ENCODE data around the gene PLEK. TPM values are rescaled to one million over a fixed set of nuclear protein-coding genes. Genes with fewer than 3 reads are reported as not detected.

Gene PLEK
- total RNA-seq, 4 donors from 2014 or later, result 0.68 to 4.7 (median 2.2) TPM

GRCh38 chr2:68384485-68385107, 19.5 kb downstream of the PLEK start:
- H3K4me3 ChIP-seq, result no peak overlapping the region
- in situ Hi-C loops (cut with MboI; ENCODE audit: low sequenced_read_pairs in 4 of 4), result no loop called here
- no peaks in the 10 kb centered on the region for H3K36me3 ChIP-seq
- no peaks in the 10 kb centered on the region for H3K4me1 ChIP-seq
- intact Hi-C loops (cut with DNase I; ENCODE audit: low total_unique reads), result no loop called here
- H3K27me3 ChIP-seq, result no peaks in the 10 kb centered on the region
- H3K9me3 ChIP-seq, result no peaks in the 10 kb centered on the region
- ATAC-seq (no peak), DNase-seq (no peak)
- H3K27ac ChIP-seq, result no peak overlapping the region
- TF ChIP-seq CTCF (IDR thresholded peaks at IDR 0.05 in 4 of 5, conservative IDR thresholded peaks at IDR 0.05 in 1 of 5), result no peak
- no peak for TF ChIP-seq POLR2A (IDR thresholded peaks at IDR 0.05)

- no peak overlapping the region for H3K27ac ChIP-seq
- DNase-seq (no peak), ATAC-seq (no peak)
- intact Hi-C loops (cut with DNase I; ENCODE audit: low total_unique reads) (no loop called here), in situ Hi-C loops (cut with MboI; ENCODE audit: low sequenced_read_pairs in 4 of 4) (no loop called here)
- H3K4me1 ChIP-seq, result no peaks in the 10 kb centered on the region
- H3K27me3 ChIP-seq, result no peaks in the 10 kb centered on the region
- H3K9me3 ChIP-seq, result no peaks in the 10 kb centered on the region
- no peak overlapping the region for H3K4me3 ChIP-seq
- H3K36me3 ChIP-seq, result no peaks in the 10 kb centered on the region
- TF ChIP-seq CTCF (IDR thresholded peaks at IDR 0.05 in 4 of 5, conservative IDR thresholded peaks at IDR 0.05 in 1 of 5), result no peak
- no peak for TF ChIP-seq POLR2A (IDR thresholded peaks at IDR 0.05)
These were observed 20.3 kb downstream of the PLEK start for GRCh38 chr2:68385220-68385906.

GRCh38 chr2:68385907-68386287, 20.8 kb downstream of the PLEK start:
- no peak overlapping the region for H3K27ac ChIP-seq
- H3K9me3 ChIP-seq, result no peaks in the 10 kb centered on the region
- in situ Hi-C loops (cut with MboI; ENCODE audit: low sequenced_read_pairs in 4 of 4), result no loop called here
- no peak for DNase-seq
- no peaks in the 10 kb centered on the region for H3K27me3 ChIP-seq
- no peak for TF ChIP-seq POLR2A (IDR thresholded peaks at IDR 0.05)
- no peak for TF ChIP-seq CTCF (IDR thresholded peaks at IDR 0.05 in 4 of 5, conservative IDR thresholded peaks at IDR 0.05 in 1 of 5)
- no peak overlapping the region for H3K4me3 ChIP-seq
- H3K36me3 ChIP-seq, result no peaks in the 10 kb centered on the region
- intact Hi-C loops (cut with DNase I; ENCODE audit: low total_unique reads), result no loop called here
- ATAC-seq, result no peak
- no peaks in the 10 kb centered on the region for H3K4me1 ChIP-seq

GRCh38 chr2:68386365-68386764, 21.3 kb downstream of the PLEK start:
- H3K4me3 ChIP-seq, result no peak overlapping the region
- in situ Hi-C loops (cut with MboI; ENCODE audit: low sequenced_read_pairs in 4 of 4), result no loop called here
- no peaks in the 10 kb centered on the region for H3K4me1 ChIP-seq
- H3K36me3 ChIP-seq, result no peaks in the 10 kb centered on the region
- H3K9me3 ChIP-seq, result no peaks in the 10 kb centered on the region
- DNase-seq (no peak), ATAC-seq (no peak)
- H3K27me3 ChIP-seq, result no peaks in the 10 kb centered on the region
- H3K27ac ChIP-seq, result no peak overlapping the region
- intact Hi-C loops (cut with DNase I; ENCODE audit: low total_unique reads), result no loop called here
- no peak for TF ChIP-seq POLR2A (IDR thresholded peaks at IDR 0.05)
- no peak for TF ChIP-seq CTCF (IDR thresholded peaks at IDR 0.05 in 4 of 5, conservative IDR thresholded peaks at IDR 0.05 in 1 of 5)
